ENCODE data around the gene PAIP2.

PAIP2 gene

GRCh38 chr5:139397921-139398320, 56.3 kb downstream of the PAIP2 start:
- no peak overlapping the region for H3K4me3 ChIP-seq (ENCODE audit: low read depth, low read length)
- no peak for DNase-seq (ENCODE audit: low read depth)
- TF ChIP-seq MYC (IDR thresholded peaks at IDR 0.05; ENCODE audit: low read depth, low read length): no peak
- TF ChIP-seq POLR2A (IDR thresholded peaks at IDR 0.05; ENCODE audit: extremely low read depth, insufficient read length): no peak

GRCh38 chr5:139399501-139400121, 58.0 kb downstream of the PAIP2 start:
- H3K4me3 ChIP-seq (ENCODE audit: low read depth, low read length): no peak overlapping the region
- DNase-seq (ENCODE audit: low read depth): no peak
- no peak for TF ChIP-seq CTCF (IDR thresholded peaks at IDR 0.05; ENCODE audit: low read depth, low read length)
- TF ChIP-seq POLR2A (IDR thresholded peaks at IDR 0.05; ENCODE audit: extremely low read depth, insufficient read length): no peak
- TF ChIP-seq, protein P1, sequence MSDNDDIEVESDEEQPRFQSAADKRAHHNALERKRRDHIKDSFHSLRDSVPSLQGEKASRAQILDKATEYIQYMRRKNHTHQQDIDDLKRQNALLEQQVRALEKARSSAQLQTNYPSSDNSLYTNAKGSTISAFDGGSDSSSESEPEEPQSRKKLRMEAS (IDR thresholded peaks at IDR 0.05; ENCODE audit: low read depth, low read length): no peak
- TF ChIP-seq MYC (IDR thresholded peaks at IDR 0.05; ENCODE audit: low read depth, low read length): no peak

DNA sequence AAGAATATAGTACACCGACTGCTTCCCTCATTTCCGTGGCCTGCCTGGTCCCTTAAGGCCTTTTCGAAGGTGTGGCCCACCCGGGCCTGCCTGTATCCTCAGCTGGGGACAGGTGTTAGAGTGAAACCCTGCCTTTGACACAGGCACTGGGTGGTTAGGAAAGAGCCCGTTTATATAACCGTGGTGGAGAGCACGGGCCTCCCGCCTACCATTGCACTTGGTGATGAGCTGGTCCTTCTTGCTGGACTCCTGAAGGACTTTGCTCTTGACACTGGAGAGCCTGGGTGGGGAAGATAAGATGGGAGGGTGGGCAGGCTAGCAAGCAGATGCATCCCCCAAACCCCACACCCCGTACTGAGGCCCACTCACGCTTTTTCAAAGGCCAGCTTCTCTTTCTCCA, 59.9 kb downstream of the PAIP2 start:
- H3K4me3 ChIP-seq (ENCODE audit: low read depth, low read length): no peak overlapping the region
- DNase-seq (ENCODE audit: low read depth): no peak
- TF ChIP-seq CTCF (IDR thresholded peaks at IDR 0.05; ENCODE audit: low read depth, low read length) (no peak), MYC (IDR thresholded peaks at IDR 0.05; ENCODE audit: low read depth, low read length) (no peak), POLR2A (IDR thresholded peaks at IDR 0.05; ENCODE audit: extremely low read depth, insufficient read length) (no peak)
- TF ChIP-seq, protein P1 (IDR thresholded peaks at IDR 0.05; ENCODE audit: low read depth, low read length): no peak

- no peak for TF ChIP-seq POLR2A (IDR thresholded peaks at IDR 0.05; ENCODE audit: extremely low read depth, insufficient read length)
- TF ChIP-seq MYC (IDR thresholded peaks at IDR 0.05; ENCODE audit: low read depth, low read length): no peak
- peak; percentile 63 for TF ChIP-seq CTCF (IDR thresholded peaks at IDR 0.05; ENCODE audit: low read depth, low read length)
- H3K4me3 ChIP-seq (ENCODE audit: low read depth, low read length): no peak overlapping the region
- peak; percentile 68 for DNase-seq (ENCODE audit: low read depth)
Observed at GRCh38 chr5:139402561-139403158, 61.0 kb downstream of the PAIP2 start.

DNA sequence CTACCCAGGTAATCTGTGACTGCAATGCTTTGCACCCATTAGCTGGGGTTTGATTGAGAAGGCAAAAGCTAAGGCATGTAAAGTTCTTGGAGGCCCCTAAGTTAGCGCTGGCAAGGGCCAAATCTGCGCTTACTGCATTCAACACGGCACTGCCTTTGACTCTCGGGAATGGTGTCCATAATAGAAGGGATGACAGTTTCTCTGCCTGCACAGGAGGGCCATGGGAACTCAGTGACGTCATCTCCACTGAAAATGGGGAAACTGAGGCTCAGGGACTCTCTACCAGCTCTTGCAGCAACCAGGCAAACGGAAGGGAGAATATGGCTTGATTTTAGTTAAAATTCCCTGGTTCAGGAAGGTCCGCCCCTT, 61.7 kb downstream of the PAIP2 start:
- H3K4me3 ChIP-seq (ENCODE audit: low read depth, low read length): peak overlapping the region; percentile 65
- TF ChIP-seq MYC (IDR thresholded peaks at IDR 0.05; ENCODE audit: low read depth, low read length) (no peak), POLR2A (IDR thresholded peaks at IDR 0.05; ENCODE audit: extremely low read depth, insufficient read length) (no peak), CTCF (IDR thresholded peaks at IDR 0.05; ENCODE audit: low read depth, low read length) (no peak)
- TF ChIP-seq, protein P1 (IDR thresholded peaks at IDR 0.05; ENCODE audit: low read depth, low read length): no peak
- no peak for DNase-seq (ENCODE audit: low read depth)

- peak within 1 kb of the TSS; percentile 65 for H3K4me3 ChIP-seq (ENCODE audit: low read depth, low read length)
- DNase-seq (ENCODE audit: low read depth): peak; percentile 98
- TF ChIP-seq MYC (IDR thresholded peaks at IDR 0.05; ENCODE audit: low read depth, low read length) (peak; percentile 77), CTCF (IDR thresholded peaks at IDR 0.05; ENCODE audit: low read depth, low read length) (no peak)
- TF ChIP-seq, protein P1 (IDR thresholded peaks at IDR 0.05; ENCODE audit: low read depth, low read length): peak; percentile 79
Observed at GRCh38 chr5:139403787-139404483, 62.3 kb downstream of the PAIP2 start, which contains the start of gene SPATA24. Gene SPATA24 (minus strand): TSS chr5:139404089. CDS start chr5:139404060, 29 bp downstream.
